Prostate gland (tissue), 2 donors: ENCODE data around the gene CCL19. TPM values are rescaled to one million over a fixed set of nuclear protein-coding genes. Genes with fewer than 3 reads are reported as not detected.

Experiments
- DNase-seq: peaks from one replicate; pipeline ENCODE4 v3.0.0-alpha.2; 2019; ENCODE audit warnings: low spot score
- H3K27ac ChIP-seq, 2 donors: fragments of 200-600 bp; sonication (generic); 2 replicates each; pipeline ENCODE4 v1.5.1; 2017 to 2019
- H3K27me3 ChIP-seq: fragments of 200-600 bp; sonication (generic); replicated peaks from 2 replicates; pipeline ENCODE4 v1.5.1; 2019; ENCODE audit not compliant: insufficient read depth
- H3K36me3 ChIP-seq, 2 donors: fragments of 200-600 bp; sonication (generic); 1 replicate in 1 of 2; 2 replicates in 1 of 2; pipeline versions ENCODE4 v1.5.1 to v1.8.1; 2017 to 2019
- H3K4me1 ChIP-seq: fragments of 200-600 bp; sonication (generic); replicated peaks from 2 replicates; pipeline ENCODE4 v1.5.1; 2019
- H3K4me3 ChIP-seq, 2 donors: fragments of 200-600 bp; sonication (generic); 2 replicates each; pipeline ENCODE4 v1.5.1; 2017 to 2019
- H3K9me3 ChIP-seq: fragments of 200-600 bp; sonication (generic); 2 replicates; pipeline ENCODE4 v1.5.1; 2017
- CTCF ChIP-seq, 4 experiments: fragments of 200-600 bp in 2 of 4; fragments of 450-650 bp in 2 of 4; sonication (generic) in 2 of 4; IDR thresholded peaks; 1 replicate in 3 of 4; 2 replicates in 1 of 4; pipeline ENCODE4 v1.5.1; 2016 to 2019; ENCODE audit warnings: antibody characterized with exemption in 4 of 4, mild to moderate bottlenecking in 2 of 4, moderate library complexity in 2 of 4
- POLR2A ChIP-seq: fragments of 450-650 bp; IDR thresholded peaks from one replicate; pipeline ENCODE4 v1.6.1; 2016; ENCODE audit warnings: antibody characterized with exemption, mild to moderate bottlenecking
- POLR2AphosphoS5 ChIP-seq: sonication (generic); formaldehyde crosslinking; IDR thresholded peaks from one replicate; pipeline ENCODE4 v1.6.1; 2017; ENCODE audit warnings: antibody characterized with exemption
- WGBS: methylation state at CpG from one replicate; pipeline ENCODE4 v1.1.5; 2018; 5-methylcytosine and 5-hydroxymethylcytosine counted together
- intact Hi-C: fragments of 100-400 bp; cut with DNase I; formaldehyde crosslinking; loops from one replicate; pipeline ENCODE4 v1.14.2; 2022
- total RNA-seq, 2 donors: library from RNA; depleted of rRNA; stranded (reverse); fragments of >200 nt; gene quantifications; one replicate each; pipeline ENCODE4 v1.1.0, GENCODE V29; 2016

Gene CCL19
- total RNA-seq, 2 donors from 2014 or later, result 1.8 TPM; not detected in 1

- TF ChIP-seq POLR2A, result no peak
- TF ChIP-seq CTCF (IDR thresholded peaks at IDR 0.05), result no peak
- TF ChIP-seq POLR2AphosphoS5, result no peak
- no peaks in the 10 kb centered on the region for H3K27me3 ChIP-seq
- H3K4me1 ChIP-seq, result peaks cover 15% of the 10 kb centered on the region
- 90% methylated on average over 14 of the region's 14 CpGs for WGBS
- no peaks in the 10 kb centered on the region for H3K36me3 ChIP-seq
- H3K27ac ChIP-seq, result no peak overlapping the region
- intact Hi-C loops, result no loop called here
- DNase-seq, result no peak
- H3K4me3 ChIP-seq, result no peak overlapping the region
- H3K9me3 ChIP-seq, result no peaks in the 10 kb centered on the region
These were observed 32.6 kb downstream of the CCL19 start for GRCh38 chr9:34658461-34658860.

DNA sequence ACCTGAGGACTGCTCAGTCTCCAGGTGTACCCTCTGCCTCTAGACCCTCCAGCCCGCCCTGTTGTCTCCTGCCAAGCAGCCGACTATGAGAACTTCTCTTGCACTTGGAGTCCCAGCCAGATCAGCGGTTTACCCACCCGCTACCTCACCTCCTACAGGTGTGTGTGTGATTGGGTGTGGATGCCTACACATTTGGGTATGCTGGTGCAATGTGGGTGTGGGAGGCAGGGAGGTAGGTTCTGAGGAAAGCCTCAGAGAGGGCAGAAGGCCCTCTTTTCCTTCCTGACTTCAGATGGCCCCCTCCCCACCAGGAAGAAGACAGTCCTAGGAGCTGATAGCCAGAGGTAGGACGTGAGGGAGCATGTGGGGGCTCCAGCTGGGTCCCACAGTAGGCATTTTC lies 34.1 kb downstream of the CCL19 start:
- no peak for DNase-seq
- WGBS, result 79% methylated on average over 5 of the region's 5 CpGs
- TF ChIP-seq POLR2A, result no peak
- no peak for TF ChIP-seq CTCF (IDR thresholded peaks at IDR 0.05)
- no peak for TF ChIP-seq POLR2AphosphoS5
- Histone ChIP-seq H3K9me3 (no peaks in the 10 kb centered on the region), H3K27ac (no peak overlapping the region), H3K27me3 (no peaks in the 10 kb centered on the region), H3K4me1 (peaks cover 16% of the 10 kb centered on the region), H3K4me3 (no peak overlapping the region), H3K36me3 (no peaks in the 10 kb centered on the region)
- intact Hi-C loops, result no loop called here

GRCh38 chr9:34655394-34655793 lies 35.7 kb downstream of the CCL19 start:
- Histone ChIP-seq H3K4me3 (no peak overlapping the region), H3K27me3 (no peaks in the 10 kb centered on the region), H3K27ac (peak overlapping the region; percentile 38 to 62), H3K4me1 (peaks cover 20% of the 10 kb centered on the region), H3K36me3 (no peaks in the 10 kb centered on the region), H3K9me3 (no peaks in the 10 kb centered on the region)
- TF ChIP-seq CTCF (IDR thresholded peaks at IDR 0.05) (no peak), POLR2A (no peak), POLR2AphosphoS5 (no peak)
- DNase-seq, result no peak
- intact Hi-C loops, result no loop called here
- 54% methylated on average over 5 of the region's 5 CpGs for WGBS

GRCh38 chr9:34654323-34655051 lies 36.6 kb downstream of the CCL19 start:
- Histone ChIP-seq H3K4me3 (no peak overlapping the region), H3K27me3 (no peaks in the 10 kb centered on the region), H3K4me1 (peaks cover 20% of the 10 kb centered on the region), H3K36me3 (peaks cover 0 to 4% of the 10 kb centered on the region in 2 donors), H3K27ac (peak overlapping the region; percentile 38 to 65), H3K9me3 (no peaks in the 10 kb centered on the region)
- intact Hi-C loops, result no loop called here
- TF ChIP-seq CTCF (IDR thresholded peaks at IDR 0.05) (no peak), POLR2A (no peak), POLR2AphosphoS5 (peak; percentile 67)
- WGBS, result 11% methylated on average over 11 of the region's 11 CpGs
- DNase-seq, result peak; percentile 66
